Measurements from ENCODE around the gene TSPAN7.

The TSPAN7 gene

DNA sequence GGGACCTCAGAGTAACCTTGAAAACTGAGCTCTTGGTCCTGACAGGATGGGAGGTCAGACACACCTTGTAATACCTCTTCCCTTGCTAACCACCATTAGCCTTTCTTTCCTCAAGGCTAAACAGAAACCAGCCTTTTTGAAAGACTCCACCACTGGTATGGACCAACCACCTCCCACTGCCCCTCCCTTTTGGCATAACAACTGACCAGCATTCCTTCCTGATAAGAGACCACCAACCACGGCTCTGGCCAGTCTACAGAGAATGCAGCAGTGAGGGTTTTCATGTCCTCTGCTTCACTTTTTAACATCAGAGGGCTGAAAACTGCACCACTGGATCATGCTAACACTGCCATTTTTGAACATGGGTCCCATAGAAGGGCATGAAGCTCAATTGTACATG is 139.7 kb downstream of the TSPAN7 start:
- Histone ChIP-seq H3K4me3 (ENCODE audit: low read depth, low read length) (no peak overlapping the region), H3K4me2 (ENCODE audit: low read length) (no peak overlapping the region), H3K23ac (ENCODE audit: low read length) (no peak overlapping the region), H2BK120ac (ENCODE audit: insufficient read depth, low read length, poor library complexity) (no peak overlapping the region), H2BK5ac (ENCODE audit: low read depth, low read length, poor library complexity) (no peak overlapping the region), H3K27ac (ENCODE audit: low read depth, low read length) (no peak overlapping the region), H4K12ac (ENCODE audit: low read depth, low read length) (no peak overlapping the region), H3K18ac (ENCODE audit: low read length) (no peak overlapping the region), H4K91ac (ENCODE audit: low read depth, low read length) (no peak overlapping the region), H3K9ac (ENCODE audit: low read length) (no peak overlapping the region), H3K14ac (ENCODE audit: low read length) (no peak overlapping the region), H3K36me3 (ENCODE audit: control insufficient read depth in 1 of 2, insufficient read depth in 2 of 2, low read length in 2 of 2) (no peaks in the 10 kb centered on the region), H3K79me1 (ENCODE audit: low read length) (no peaks in the 10 kb centered on the region), H2AK5ac (ENCODE audit: low read length) (no peak overlapping the region), H3K4ac (ENCODE audit: low read depth, low read length) (no peak overlapping the region), H2AFZ (ENCODE audit: insufficient read depth, low read length, poor library complexity) (no peak overlapping the region), H4K8ac (ENCODE audit: low read depth, low read length) (no peak overlapping the region), H3K79me2 (ENCODE audit: control insufficient read depth, insufficient read depth, low read length, poor library complexity) (no peaks in the 10 kb centered on the region), H3K27me3 (ENCODE audit: insufficient read depth, low read length) (no peaks in the 10 kb centered on the region), H2BK12ac (ENCODE audit: low read length) (no peak overlapping the region), H3K9me3 (ENCODE audit: insufficient read depth, low read depth, low read length) (no peaks in the 10 kb centered on the region), H3K4me1 (ENCODE audit: control insufficient read depth in 1 of 2, insufficient read depth in 2 of 2, low read length in 2 of 2) (no peaks in the 10 kb centered on the region)
- no peak for DNase-seq
- WGBS (ENCODE audit: extremely low coverage, insufficient coverage, insufficient read length): no CpG with 5 or more reads among the region's 1 CpG

DNA sequence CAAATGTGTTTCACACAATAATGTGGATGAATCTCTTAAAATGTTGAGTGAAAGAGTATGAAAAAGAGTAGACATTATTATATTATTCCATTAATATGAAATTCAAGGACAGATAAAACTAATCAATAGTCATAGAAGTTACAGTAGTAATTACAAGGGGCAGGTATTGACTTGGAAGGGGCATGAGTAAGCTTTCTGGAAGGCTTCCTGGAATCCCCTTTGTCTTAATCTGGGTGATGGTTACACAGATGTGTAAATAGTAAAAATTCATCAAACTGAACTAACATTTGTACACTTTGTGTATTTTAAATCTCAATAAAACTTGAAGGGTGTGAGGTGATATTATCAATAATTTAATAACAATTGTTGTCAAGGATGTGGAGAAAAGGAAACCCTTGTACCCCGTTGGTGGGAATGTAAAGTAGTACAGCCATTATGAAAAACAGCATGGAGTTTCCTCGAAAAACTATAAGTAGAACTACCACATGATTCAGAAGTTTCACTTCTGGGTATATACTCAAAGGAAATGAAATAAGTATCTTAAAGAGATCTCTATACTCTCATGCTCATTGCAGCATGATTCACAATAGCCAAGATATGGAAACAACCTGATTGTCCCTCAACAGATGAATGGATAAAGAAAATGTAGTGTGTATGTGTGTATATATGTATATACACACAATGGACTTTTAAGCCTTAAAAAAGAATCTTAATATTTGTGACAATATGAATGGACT is 143.0 kb downstream of the TSPAN7 start:
- Histone ChIP-seq H3K4me1 (ENCODE audit: control insufficient read depth in 1 of 2, insufficient read depth in 2 of 2, low read length in 2 of 2) (no peaks in the 10 kb centered on the region), H3K18ac (ENCODE audit: low read length) (no peak overlapping the region)
- no CpG with 5 or more reads among the region's 2 CpGs for WGBS (ENCODE audit: extremely low coverage, insufficient coverage, insufficient read length)

DNA sequence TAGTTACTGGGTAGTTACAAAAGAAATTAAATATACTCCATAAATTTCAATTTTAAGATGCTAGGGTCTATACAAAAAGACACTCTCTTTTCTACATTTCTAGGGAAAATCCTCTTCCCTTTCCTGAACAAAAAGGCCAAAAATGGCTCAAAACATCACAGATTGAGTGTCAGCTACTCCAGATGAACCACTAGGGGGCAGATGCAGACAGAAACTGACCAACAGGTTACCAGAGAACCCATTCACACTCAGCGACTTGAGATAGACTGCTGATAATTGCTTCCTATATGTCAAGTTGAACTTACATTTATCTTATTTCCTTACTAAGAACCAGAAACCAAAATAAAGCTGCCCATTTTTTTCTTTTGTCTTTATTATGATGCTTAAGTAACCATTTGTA is 156.5 kb downstream of the TSPAN7 start:
- Histone ChIP-seq H3K14ac (ENCODE audit: low read length) (no peak overlapping the region), H3K18ac (ENCODE audit: low read length) (no peak overlapping the region), H3K27ac (ENCODE audit: low read depth, low read length) (no peak overlapping the region), H3K9ac (ENCODE audit: low read length) (no peak overlapping the region), H2BK120ac (ENCODE audit: insufficient read depth, low read length, poor library complexity) (no peak overlapping the region), H2AFZ (ENCODE audit: insufficient read depth, low read length, poor library complexity) (no peak overlapping the region), H3K79me1 (ENCODE audit: low read length) (no peaks in the 10 kb centered on the region), H3K9me3 (ENCODE audit: insufficient read depth, low read depth, low read length) (no peaks in the 10 kb centered on the region), H3K27me3 (ENCODE audit: insufficient read depth, low read length) (no peaks in the 10 kb centered on the region), H2BK5ac (ENCODE audit: low read depth, low read length, poor library complexity) (no peak overlapping the region), H2AK5ac (ENCODE audit: low read length) (no peak overlapping the region), H3K4me3 (ENCODE audit: low read depth, low read length) (no peak overlapping the region), H4K8ac (ENCODE audit: low read depth, low read length) (no peak overlapping the region), H4K91ac (ENCODE audit: low read depth, low read length) (no peak overlapping the region), H3K36me3 (ENCODE audit: control insufficient read depth in 1 of 2, insufficient read depth in 2 of 2, low read length in 2 of 2) (no peaks in the 10 kb centered on the region), H3K4me1 (ENCODE audit: control insufficient read depth in 1 of 2, insufficient read depth in 2 of 2, low read length in 2 of 2) (no peaks in the 10 kb centered on the region), H4K12ac (ENCODE audit: low read depth, low read length) (no peak overlapping the region), H3K4ac (ENCODE audit: low read depth, low read length) (no peak overlapping the region), H2BK12ac (ENCODE audit: low read length) (no peak overlapping the region), H3K23ac (ENCODE audit: low read length) (no peak overlapping the region), H3K79me2 (ENCODE audit: control insufficient read depth, insufficient read depth, low read length, poor library complexity) (no peaks in the 10 kb centered on the region), H3K4me2 (ENCODE audit: low read length) (no peak overlapping the region)
- WGBS (ENCODE audit: extremely low coverage, insufficient coverage, insufficient read length): no CpG with 5 or more reads among the region's 1 CpG
- peak in 1 of 2 donors; percentile 54 for DNase-seq

More for the DNA sequence above, 143.0 kb downstream of the TSPAN7 start:
- no peak overlapping the region for H2BK120ac ChIP-seq (ENCODE audit: insufficient read depth, low read length, poor library complexity)
- H2AFZ ChIP-seq (ENCODE audit: insufficient read depth, low read length, poor library complexity): no peak overlapping the region
- H4K8ac ChIP-seq (ENCODE audit: low read depth, low read length): no peak overlapping the region
- H2BK12ac ChIP-seq (ENCODE audit: low read length): no peak overlapping the region
- H3K23ac ChIP-seq (ENCODE audit: low read length): no peak overlapping the region
- no peaks in the 10 kb centered on the region for H3K79me1 ChIP-seq (ENCODE audit: low read length)
- no peak overlapping the region for H4K91ac ChIP-seq (ENCODE audit: low read depth, low read length)
- H3K4me3 ChIP-seq (ENCODE audit: low read depth, low read length): no peak overlapping the region
- no peak overlapping the region for H3K4ac ChIP-seq (ENCODE audit: low read depth, low read length)
- no peaks in the 10 kb centered on the region for H3K36me3 ChIP-seq (ENCODE audit: control insufficient read depth in 1 of 2, insufficient read depth in 2 of 2, low read length in 2 of 2)
- H3K9ac ChIP-seq (ENCODE audit: low read length): no peak overlapping the region
- no peak overlapping the region for H3K27ac ChIP-seq (ENCODE audit: low read depth, low read length)
- no peak overlapping the region for H4K12ac ChIP-seq (ENCODE audit: low read depth, low read length)
- no peak overlapping the region for H2AK5ac ChIP-seq (ENCODE audit: low read length)
- H3K14ac ChIP-seq (ENCODE audit: low read length): no peak overlapping the region
- DNase-seq: no peak
- no peaks in the 10 kb centered on the region for H3K79me2 ChIP-seq (ENCODE audit: control insufficient read depth, insufficient read depth, low read length, poor library complexity)
- no peak overlapping the region for H2BK5ac ChIP-seq (ENCODE audit: low read depth, low read length, poor library complexity)
- H3K27me3 ChIP-seq (ENCODE audit: insufficient read depth, low read length): no peaks in the 10 kb centered on the region
- no peak overlapping the region for H3K4me2 ChIP-seq (ENCODE audit: low read length)
- H3K9me3 ChIP-seq (ENCODE audit: insufficient read depth, low read depth, low read length): no peaks in the 10 kb centered on the region

DNA sequence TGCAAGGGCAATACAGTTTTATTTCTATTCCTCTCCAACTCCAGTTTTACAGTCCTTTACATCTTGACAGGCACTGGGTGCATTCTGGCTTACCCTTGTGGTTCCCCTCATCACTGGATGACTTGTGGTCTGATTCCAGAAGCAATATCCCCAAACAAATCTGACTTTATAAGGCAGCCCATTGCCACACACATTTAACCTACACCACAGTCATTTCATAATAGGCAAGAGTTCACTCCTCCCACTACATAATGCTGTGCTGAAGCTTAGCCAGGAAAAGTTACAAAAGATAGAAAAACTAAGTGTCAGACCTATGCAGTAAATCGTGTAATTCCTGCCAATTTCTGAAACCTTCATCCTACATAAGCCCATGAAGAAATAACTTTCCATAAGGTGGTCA is 157.0 kb downstream of the TSPAN7 start:
- Histone ChIP-seq H3K18ac (ENCODE audit: low read length) (no peak overlapping the region), H3K9ac (ENCODE audit: low read length) (no peak overlapping the region), H4K12ac (ENCODE audit: low read depth, low read length) (no peak overlapping the region), H3K79me2 (ENCODE audit: control insufficient read depth, insufficient read depth, low read length, poor library complexity) (no peaks in the 10 kb centered on the region), H3K14ac (ENCODE audit: low read length) (no peak overlapping the region), H3K4me3 (ENCODE audit: low read depth, low read length) (no peak overlapping the region), H3K79me1 (ENCODE audit: low read length) (no peaks in the 10 kb centered on the region), H3K23ac (ENCODE audit: low read length) (no peak overlapping the region), H2BK12ac (ENCODE audit: low read length) (no peak overlapping the region), H2AK5ac (ENCODE audit: low read length) (no peak overlapping the region), H2BK120ac (ENCODE audit: insufficient read depth, low read length, poor library complexity) (no peak overlapping the region), H3K9me3 (ENCODE audit: insufficient read depth, low read depth, low read length) (no peaks in the 10 kb centered on the region), H3K4me2 (ENCODE audit: low read length) (no peak overlapping the region), H2AFZ (ENCODE audit: insufficient read depth, low read length, poor library complexity) (no peak overlapping the region), H3K27ac (ENCODE audit: low read depth, low read length) (no peak overlapping the region), H3K36me3 (ENCODE audit: control insufficient read depth in 1 of 2, insufficient read depth in 2 of 2, low read length in 2 of 2) (no peaks in the 10 kb centered on the region), H3K27me3 (ENCODE audit: insufficient read depth, low read length) (no peaks in the 10 kb centered on the region), H4K8ac (ENCODE audit: low read depth, low read length) (no peak overlapping the region), H3K4me1 (ENCODE audit: control insufficient read depth in 1 of 2, insufficient read depth in 2 of 2, low read length in 2 of 2) (no peaks in the 10 kb centered on the region), H4K91ac (ENCODE audit: low read depth, low read length) (no peak overlapping the region), H2BK5ac (ENCODE audit: low read depth, low read length, poor library complexity) (no peak overlapping the region), H3K4ac (ENCODE audit: low read depth, low read length) (no peak overlapping the region)
- no peak for DNase-seq
- WGBS (ENCODE audit: extremely low coverage, insufficient coverage, insufficient read length): no CpG with 5 or more reads among the region's 1 CpG

Measured in trophoblast cell (in vitro differentiated cells and primary cell).